Measurements from ENCODE around the gene LRRC25. TPM values are rescaled to one million over a fixed set of nuclear protein-coding genes. Genes with fewer than 3 reads are reported as not detected.

LRRC25 gene
- total and polyA plus RNA-seq, 2 experiments from 2014 or later: not detected

DNA sequence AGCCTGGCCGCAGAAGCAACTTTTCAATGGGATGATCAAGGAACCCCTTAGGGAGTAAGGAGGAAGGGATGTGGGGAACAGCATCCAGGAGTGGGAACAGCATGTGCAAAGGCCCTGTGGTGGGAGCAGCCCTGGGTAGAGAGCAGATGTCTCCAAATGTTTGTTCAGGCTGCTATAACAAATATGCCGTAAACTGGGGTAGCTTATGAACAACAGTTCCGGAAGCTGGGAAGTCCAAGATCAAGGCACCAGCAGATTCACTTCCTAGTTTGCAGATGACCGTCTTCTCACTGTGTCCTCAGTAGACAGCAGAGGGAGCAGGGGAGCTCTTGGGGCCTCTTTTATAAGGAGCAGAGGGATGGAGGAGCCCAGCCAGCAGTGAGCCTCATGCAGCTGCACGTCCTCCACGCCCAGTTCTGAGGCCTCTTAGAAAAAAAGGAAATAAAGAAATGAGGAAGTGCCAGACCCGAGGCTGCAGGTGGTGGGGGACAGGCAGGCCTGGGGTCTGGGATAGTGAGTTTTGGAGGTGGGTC, 4.2 kb upstream of the LRRC25 start:
- Histone ChIP-seq H3K36me3 (ENCODE audit: low read depth) (no peaks in the 10 kb centered on the region), H2AFZ (no peak overlapping the region), H3K9me3 (ENCODE audit: low read depth) (no peaks in the 10 kb centered on the region), H4K20me1 (ENCODE audit: insufficient read depth) (no peaks in the 10 kb centered on the region), H3K9me2 (ENCODE audit: insufficient read depth) (no peaks in the 10 kb centered on the region), H3K4me1 (ENCODE audit: insufficient read depth) (peaks cover 6% of the 10 kb centered on the region), H3K79me2 (ENCODE audit: insufficient read depth) (no peaks in the 10 kb centered on the region), H3K4me3 (no peak overlapping the region), H3K27me3 (replicated peaks; ENCODE audit: insufficient read depth) (no peaks in the 10 kb centered on the region), H3F3A (ENCODE audit: insufficient read depth) (peaks cover 13% of the 10 kb centered on the region), H3K27ac (no peak overlapping the region), H3K4me2 (ENCODE audit: unreplicated experiment) (no peak overlapping the region), H3K9ac (no peak overlapping the region)
- peak; percentile 77 for DNase-seq
- 59 to 60% methylated on average over 7 of the region's 7 CpGs for WGBS, 2 experiments (ENCODE audit: low coverage in 1 of 2, low lambda C conversion rate in 2 of 2, missing lambda C conversion rate in 2 of 2)
- in situ Hi-C loops (cut with MboI): loop anchor here (5.0 kb wide), 1 partner anchor 49 kb away; no protein-coding TSS in a partner anchor
- TF ChIP-seq EZH2phosphoT487 (IDR thresholded peaks at IDR 0.05; ENCODE audit: insufficient read depth, low read depth) (no peak), EZH2 (IDR thresholded peaks at IDR 0.05; ENCODE audit: insufficient read depth, poor library complexity, severe bottlenecking) (no peak)

DNA sequence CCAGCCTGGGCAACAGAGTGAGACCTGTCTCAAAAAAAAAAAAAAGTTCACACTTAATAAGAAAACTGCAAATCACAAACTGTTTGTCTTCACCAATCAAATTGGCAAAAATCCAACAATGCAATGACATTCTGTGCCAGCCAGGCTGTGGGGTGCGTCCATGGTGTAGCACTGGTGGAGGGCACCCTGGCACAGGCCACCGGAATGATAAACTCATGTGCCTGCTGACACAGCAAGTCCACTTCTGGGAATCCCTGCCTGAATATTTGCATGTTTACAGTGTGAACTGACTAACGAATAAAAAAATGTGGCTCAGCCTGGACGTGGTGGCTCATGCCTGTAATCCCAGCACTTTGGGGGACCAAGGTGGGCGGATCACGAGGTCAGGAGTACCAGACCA, 1.6 kb upstream of the LRRC25 start:
- Histone ChIP-seq H2AFZ (no peak overlapping the region), H3K79me2 (ENCODE audit: insufficient read depth) (no peaks in the 10 kb centered on the region), H3K9ac (no peak overlapping the region), H3K4me1 (ENCODE audit: insufficient read depth) (peaks cover 6% of the 10 kb centered on the region), H3F3A (ENCODE audit: insufficient read depth) (peaks cover 13% of the 10 kb centered on the region), H3K27ac (peak overlapping the region; percentile 52), H3K4me2 (ENCODE audit: unreplicated experiment) (peak overlapping the region; percentile 19), H3K4me3 (no peak overlapping the region), H3K36me3 (ENCODE audit: low read depth) (no peaks in the 10 kb centered on the region), H3K9me2 (ENCODE audit: insufficient read depth) (no peaks in the 10 kb centered on the region), H4K20me1 (ENCODE audit: insufficient read depth) (no peaks in the 10 kb centered on the region), H3K27me3 (replicated peaks; ENCODE audit: insufficient read depth) (no peaks in the 10 kb centered on the region), H3K9me3 (ENCODE audit: low read depth) (no peaks in the 10 kb centered on the region)
- TF ChIP-seq EZH2phosphoT487 (IDR thresholded peaks at IDR 0.05; ENCODE audit: insufficient read depth, low read depth): no peak
- TF ChIP-seq EZH2 (IDR thresholded peaks at IDR 0.05; ENCODE audit: insufficient read depth, poor library complexity, severe bottlenecking): no peak
- peak; percentile 87 for DNase-seq
- 3 to 7% methylated on average over 6 of the region's 6 CpGs for WGBS, 2 experiments (ENCODE audit: low coverage in 1 of 2, low lambda C conversion rate in 2 of 2, missing lambda C conversion rate in 2 of 2)
- in situ Hi-C loops (cut with MboI): no loop called here

DNA sequence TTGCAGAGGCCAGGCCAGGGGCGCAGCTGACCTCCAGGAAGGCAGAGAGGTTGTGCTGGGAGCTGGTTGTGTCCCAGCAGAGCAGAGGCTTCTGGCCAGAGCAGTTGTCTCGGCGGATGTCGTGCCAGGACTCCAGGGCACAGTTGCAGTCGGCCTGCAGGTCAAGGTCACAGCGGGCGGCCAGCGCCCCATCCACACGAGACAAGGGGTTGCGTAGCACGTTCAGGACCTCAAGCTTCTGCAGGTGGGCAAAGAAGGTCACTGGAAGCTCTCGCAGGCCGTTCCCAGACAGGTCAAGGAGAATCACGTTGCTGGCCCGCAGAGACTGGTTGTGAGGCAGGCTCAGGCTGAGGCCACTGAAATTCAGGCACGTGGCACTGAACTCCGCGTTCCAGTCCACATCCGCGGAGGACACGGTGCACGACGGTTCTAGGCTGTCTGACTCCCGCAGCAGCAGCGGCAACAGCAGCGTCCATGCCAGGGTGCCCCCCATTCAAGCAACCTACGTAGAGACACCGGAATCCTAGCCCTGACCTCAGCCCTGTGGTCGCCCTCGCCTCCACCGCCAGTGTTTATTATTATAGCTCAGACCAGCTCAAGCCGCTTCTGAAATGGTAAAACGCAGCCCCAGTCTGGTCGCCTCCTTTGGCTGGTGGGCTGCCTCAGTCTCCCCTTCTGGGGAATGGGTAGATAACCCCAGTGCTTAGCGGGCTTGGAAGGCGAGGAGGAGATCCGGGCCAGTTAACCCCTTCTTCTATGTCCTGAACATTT, 766 bp downstream of the LRRC25 start:
- Histone ChIP-seq H3K79me2 (ENCODE audit: insufficient read depth) (no peaks in the 10 kb centered on the region), H3K36me3 (ENCODE audit: low read depth) (no peaks in the 10 kb centered on the region), H4K20me1 (ENCODE audit: insufficient read depth) (no peaks in the 10 kb centered on the region), H3K27ac (no peak overlapping the region), H3K9me3 (ENCODE audit: low read depth) (no peaks in the 10 kb centered on the region), H3K27me3 (replicated peaks; ENCODE audit: insufficient read depth) (no peaks in the 10 kb centered on the region), H3F3A (ENCODE audit: insufficient read depth) (peaks cover 13% of the 10 kb centered on the region), H3K4me3 (no peak overlapping the region), H3K4me2 (ENCODE audit: unreplicated experiment) (no peak overlapping the region), H3K9ac (no peak overlapping the region), H3K9me2 (ENCODE audit: insufficient read depth) (no peaks in the 10 kb centered on the region), H2AFZ (no peak overlapping the region), H3K4me1 (ENCODE audit: insufficient read depth) (peaks cover 6% of the 10 kb centered on the region)
- no peak for DNase-seq
- TF ChIP-seq EZH2 (IDR thresholded peaks at IDR 0.05; ENCODE audit: insufficient read depth, poor library complexity, severe bottlenecking) (no peak), EZH2phosphoT487 (IDR thresholded peaks at IDR 0.05; ENCODE audit: insufficient read depth, low read depth) (no peak)
- in situ Hi-C loops (cut with MboI): no loop called here
- 70 to 77% methylated on average over 36 of the region's 37 CpGs for WGBS, 2 experiments (ENCODE audit: low coverage in 1 of 2, low lambda C conversion rate in 2 of 2, missing lambda C conversion rate in 2 of 2)

DNA sequence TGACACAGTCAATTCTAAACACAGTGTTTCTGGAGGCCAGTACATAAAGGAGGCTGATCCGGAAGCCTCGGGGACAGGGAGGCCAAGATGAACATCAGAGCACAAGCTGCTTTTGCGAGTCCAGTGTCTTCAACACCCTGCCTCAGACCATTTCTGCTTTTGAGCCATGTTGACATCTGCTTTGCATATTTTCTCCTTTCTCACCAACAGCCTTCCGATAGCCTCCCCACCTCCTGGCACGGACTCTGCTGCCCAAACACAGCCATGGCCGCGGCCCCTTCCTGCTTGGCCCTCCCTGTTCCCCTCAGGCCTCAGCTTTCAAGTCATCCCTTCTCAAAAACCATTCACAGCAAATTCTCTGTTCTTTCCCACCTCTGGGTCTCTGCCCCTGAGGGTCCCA, 3.6 kb downstream of the LRRC25 start:
- in situ Hi-C loops (cut with MboI): no loop called here
- no peak overlapping the region for H3K27ac ChIP-seq
- no peak overlapping the region for H3K4me3 ChIP-seq
- H3K4me1 ChIP-seq (ENCODE audit: insufficient read depth): peaks cover under 1% of the 10 kb centered on the region
- 33 to 43% methylated on average over 7 of the region's 7 CpGs for WGBS, 2 experiments (ENCODE audit: low coverage in 1 of 2, low lambda C conversion rate in 2 of 2, missing lambda C conversion rate in 2 of 2)
- TF ChIP-seq EZH2phosphoT487 (IDR thresholded peaks at IDR 0.05; ENCODE audit: insufficient read depth, low read depth): no peak
- TF ChIP-seq EZH2 (IDR thresholded peaks at IDR 0.05; ENCODE audit: insufficient read depth, poor library complexity, severe bottlenecking): no peak
- no peak overlapping the region for H2AFZ ChIP-seq
- no peaks in the 10 kb centered on the region for H3K27me3 ChIP-seq (replicated peaks; ENCODE audit: insufficient read depth)
- H3K9me3 ChIP-seq (ENCODE audit: low read depth): no peaks in the 10 kb centered on the region
- DNase-seq: no peak
- H4K20me1 ChIP-seq (ENCODE audit: insufficient read depth): no peaks in the 10 kb centered on the region
- no peaks in the 10 kb centered on the region for H3K79me2 ChIP-seq (ENCODE audit: insufficient read depth)
- no peak overlapping the region for H3K4me2 ChIP-seq (ENCODE audit: unreplicated experiment)
- no peaks in the 10 kb centered on the region for H3K9me2 ChIP-seq (ENCODE audit: insufficient read depth)
- H3F3A ChIP-seq (ENCODE audit: insufficient read depth): peaks cover 3% of the 10 kb centered on the region
- no peak overlapping the region for H3K9ac ChIP-seq
- no peaks in the 10 kb centered on the region for H3K36me3 ChIP-seq (ENCODE audit: low read depth)

All from GM23248 (cell line).